ENCODE measurements around the gene ASCL1.

GRCh38 chr12:102971227-102971626, 13.8 kb downstream of the ASCL1 start:
- TF ChIP-seq CTCF (IDR thresholded peaks at IDR 0.05) = no peak
- no peak for TF ChIP-seq POLR2A (IDR thresholded peaks at IDR 0.05)

Data from heart left ventricle (tissue), 13 donors.